Esophagus muscularis mucosa (tissue), 4 donors: ENCODE results near the gene TPX2. TPM values are rescaled to one million over a fixed set of nuclear protein-coding genes. Genes with fewer than 3 reads are reported as not detected.

Experiments used
- DNase-seq: peaks from one replicate; pipeline ENCODE4 v3.0.0-alpha.2; 2017; ENCODE audit errors: extremely low spot score
- H3K27ac ChIP-seq, 4 donors: fragments of 200-600 bp; sonication (generic); replicated peaks in 1 of 4; 1 replicate in 3 of 4; 2 replicates in 1 of 4; pipeline ENCODE4 v1.5.1; 2016 to 2019; ENCODE audit warnings: mild to moderate bottlenecking in 1 of 4
- H3K27me3 ChIP-seq, 4 donors: fragments of 200-600 bp; sonication (generic); one replicate each; pipeline versions ENCODE4 v1.5.1 to v1.6.0; 2016 to 2019
- H3K36me3 ChIP-seq, 4 donors: fragments of 200-600 bp; sonication (generic); one replicate each; pipeline ENCODE4 v1.5.1; 2016 to 2019
- H3K4me1 ChIP-seq, 4 donors: fragments of 200-600 bp; sonication (generic); one replicate each; pipeline ENCODE4 v1.5.1; 2016 to 2019
- H3K4me3 ChIP-seq, 4 donors: fragments of 200-600 bp; sonication (generic); 1 replicate in 2 of 4; 2 replicates in 2 of 4; pipeline ENCODE4 v1.5.1; 2016 to 2019; ENCODE audit warnings: mild to moderate bottlenecking in 4 of 4, moderate library complexity in 1 of 4
- H3K9me3 ChIP-seq, 4 donors: fragments of 200-600 bp; sonication (generic); 1 replicate in 3 of 4; 2 replicates in 1 of 4; pipeline ENCODE4 v1.5.1; 2016 to 2019
- EP300 ChIP-seq: sonication (generic); formaldehyde crosslinking; IDR thresholded peaks from one replicate; pipeline ENCODE4 v1.6.1; 2017; ENCODE audit warnings: antibody characterized with exemption
- POLR2A ChIP-seq: fragments of 450-650 bp; IDR thresholded peaks from one replicate; pipeline ENCODE4 v1.6.1; 2017; ENCODE audit warnings: antibody characterized with exemption, moderate library complexity, mild to moderate bottlenecking, low read depth
- POLR2AphosphoS5 ChIP-seq, 2 donors: sonication (generic); formaldehyde crosslinking; IDR thresholded peaks; one replicate each; pipeline ENCODE4 v1.6.1; 2017; ENCODE audit warnings: antibody characterized with exemption in 2 of 2
- WGBS: methylation state at CpG from one replicate; pipeline ENCODE4 v1.1.5; 2018; 5-methylcytosine and 5-hydroxymethylcytosine counted together
- intact Hi-C: fragments of 100-400 bp; cut with DNase I; formaldehyde crosslinking; loops from one replicate; pipeline ENCODE4 v1.15.1; 2023
- total RNA-seq, 4 donors: library from RNA; depleted of rRNA; stranded (reverse); fragments of >200 nt; gene quantifications; one replicate each; pipeline versions ENCODE4 v1.1.0 to v1.2.1, GENCODE V29; 2016
- TF ChIP-seq, protein P1 (sequence below), 3 experiments: fragments of 200-600 bp in 2 of 3; fragments of 450-650 bp in 1 of 3; sonication (generic) in 2 of 3; IDR thresholded peaks; one replicate each; pipeline ENCODE4 v1.5.1; 2017 to 2019; ENCODE audit warnings: antibody characterized with exemption in 3 of 3, mild to moderate bottlenecking in 2 of 3, moderate library complexity in 1 of 3

The TPX2 gene
- total RNA-seq, 4 donors from 2014 or later: under 0.01 to 1.1 (median 0.38) TPM

DNA sequence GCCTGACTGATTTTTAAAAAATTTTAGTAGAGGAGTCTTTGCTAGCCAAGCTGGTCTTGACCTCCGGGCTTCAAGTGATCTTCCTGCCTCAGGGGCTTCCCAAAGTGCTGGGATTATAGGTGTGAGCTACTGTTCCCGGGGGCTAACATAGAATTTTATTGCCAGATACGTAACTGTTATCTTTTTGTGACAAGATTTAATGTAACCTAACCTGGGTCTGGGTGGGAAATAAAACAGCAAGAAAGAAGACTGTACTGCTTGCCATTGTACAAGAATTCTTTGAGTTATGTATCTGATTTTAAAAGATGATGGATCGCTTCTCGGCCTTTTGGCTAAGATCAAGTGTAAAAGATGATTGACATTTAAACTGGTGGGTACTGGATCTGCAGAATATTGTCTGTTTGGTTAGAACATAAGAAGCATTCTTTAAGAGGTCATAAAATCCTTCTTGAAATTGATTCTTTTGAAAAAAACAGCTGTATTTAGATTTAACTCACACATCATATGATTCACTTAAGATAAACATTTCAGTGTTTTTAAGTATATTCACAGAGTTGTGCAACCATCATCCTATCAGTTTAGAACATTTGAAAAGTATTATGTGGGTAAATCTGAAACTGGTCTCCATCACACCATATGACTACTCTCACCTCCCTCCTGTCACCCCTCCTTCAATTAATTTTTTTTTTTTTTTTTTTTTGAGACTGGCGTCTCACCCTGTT, 21.6 kb downstream of the TPX2 start:
- TF ChIP-seq POLR2A: no peak
- no peak for TF ChIP-seq EP300
- no peak for TF ChIP-seq POLR2AphosphoS5 (IDR thresholded peaks at IDR 0.05)
- TF ChIP-seq, protein P1, sequence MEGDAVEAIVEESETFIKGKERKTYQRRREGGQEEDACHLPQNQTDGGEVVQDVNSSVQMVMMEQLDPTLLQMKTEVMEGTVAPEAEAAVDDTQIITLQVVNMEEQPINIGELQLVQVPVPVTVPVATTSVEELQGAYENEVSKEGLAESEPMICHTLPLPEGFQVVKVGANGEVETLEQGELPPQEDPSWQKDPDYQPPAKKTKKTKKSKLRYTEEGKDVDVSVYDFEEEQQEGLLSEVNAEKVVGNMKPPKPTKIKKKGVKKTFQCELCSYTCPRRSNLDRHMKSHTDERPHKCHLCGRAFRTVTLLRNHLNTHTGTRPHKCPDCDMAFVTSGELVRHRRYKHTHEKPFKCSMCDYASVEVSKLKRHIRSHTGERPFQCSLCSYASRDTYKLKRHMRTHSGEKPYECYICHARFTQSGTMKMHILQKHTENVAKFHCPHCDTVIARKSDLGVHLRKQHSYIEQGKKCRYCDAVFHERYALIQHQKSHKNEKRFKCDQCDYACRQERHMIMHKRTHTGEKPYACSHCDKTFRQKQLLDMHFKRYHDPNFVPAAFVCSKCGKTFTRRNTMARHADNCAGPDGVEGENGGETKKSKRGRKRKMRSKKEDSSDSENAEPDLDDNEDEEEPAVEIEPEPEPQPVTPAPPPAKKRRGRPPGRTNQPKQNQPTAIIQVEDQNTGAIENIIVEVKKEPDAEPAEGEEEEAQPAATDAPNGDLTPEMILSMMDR (IDR thresholded peaks at IDR 0.05): no peak
- WGBS: 97% methylated on average over 6 of the region's 6 CpGs

DNA sequence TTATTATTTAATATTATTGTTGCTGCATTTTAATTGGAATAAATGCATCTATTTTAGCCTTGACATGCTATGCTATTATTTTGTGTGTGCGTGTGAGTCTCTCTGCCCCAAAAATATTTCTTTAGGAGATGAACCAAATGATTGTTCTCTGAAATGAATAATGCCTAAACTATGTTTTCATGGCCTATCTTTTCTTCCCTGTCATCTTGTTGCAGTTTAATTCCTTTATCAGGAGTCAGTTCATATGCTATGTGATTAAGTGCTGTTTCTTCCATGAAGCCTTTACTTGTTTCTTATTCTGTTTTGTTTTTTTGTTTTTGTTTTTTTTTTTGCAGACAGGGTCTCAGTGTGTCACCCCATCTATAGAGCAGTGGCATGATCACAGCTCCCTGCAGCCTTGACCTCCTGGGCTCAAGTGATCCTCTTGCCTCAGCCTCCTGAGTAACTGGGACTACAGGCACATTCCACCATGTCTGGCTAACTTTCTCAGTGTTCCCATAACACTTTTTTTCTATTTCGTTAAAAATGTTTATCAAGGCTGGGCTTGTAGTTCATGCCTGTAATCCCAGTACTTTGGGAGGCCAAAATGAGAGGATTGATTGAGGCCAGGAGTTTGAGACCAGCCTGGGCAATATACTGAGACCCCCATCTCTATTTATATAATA, 25.7 kb downstream of the TPX2 start:
- 90% methylated on average over 2 of the region's 2 CpGs for WGBS
- H3K27ac ChIP-seq: no peak overlapping the region
- no peaks in the 10 kb centered on the region for H3K9me3 ChIP-seq
- no peaks in the 10 kb centered on the region for H3K4me1 ChIP-seq
- no peaks in the 10 kb centered on the region for H3K36me3 ChIP-seq
- no peak overlapping the region for H3K4me3 ChIP-seq
- TF ChIP-seq EP300 (no peak), POLR2AphosphoS5 (IDR thresholded peaks at IDR 0.05) (no peak), POLR2A (no peak)
- TF ChIP-seq, protein P1 (IDR thresholded peaks at IDR 0.05): no peak
- DNase-seq: no peak
- intact Hi-C loops: no loop called here
- no peaks in the 10 kb centered on the region for H3K27me3 ChIP-seq

More for the DNA sequence above, 21.6 kb downstream of the TPX2 start:
- H3K27me3 ChIP-seq: no peaks in the 10 kb centered on the region
- intact Hi-C loops: no loop called here
- no peaks in the 10 kb centered on the region for H3K9me3 ChIP-seq
- H3K4me3 ChIP-seq: no peak overlapping the region
- H3K4me1 ChIP-seq: no peaks in the 10 kb centered on the region
- H3K27ac ChIP-seq: no peak overlapping the region
- no peaks in the 10 kb centered on the region for H3K36me3 ChIP-seq
- no peak for DNase-seq

DNA sequence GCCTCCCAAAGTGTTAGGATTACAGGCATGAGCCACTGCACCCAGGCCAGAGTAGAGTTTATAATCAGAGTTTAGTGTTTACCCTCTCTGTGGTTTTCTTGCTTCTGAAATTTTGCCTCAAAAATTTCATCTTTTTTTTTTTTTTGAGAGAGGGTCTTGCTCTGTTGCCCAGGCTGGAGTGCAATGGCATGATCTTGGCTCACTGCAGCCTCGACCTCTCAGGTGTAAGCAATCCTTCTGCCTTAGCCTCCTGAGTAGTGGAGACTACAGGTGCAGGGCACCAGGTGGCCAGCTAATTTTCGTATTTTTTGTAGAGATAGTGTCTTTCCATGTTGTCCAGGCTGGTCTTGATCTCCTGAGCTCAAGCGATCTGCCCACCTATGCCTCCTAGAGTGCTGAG, 28.7 kb downstream of the TPX2 start:
- DNase-seq: no peak
- Histone ChIP-seq H3K4me3 (no peak overlapping the region), H3K27me3 (no peaks in the 10 kb centered on the region), H3K36me3 (no peaks in the 10 kb centered on the region), H3K27ac (no peak overlapping the region), H3K9me3 (no peaks in the 10 kb centered on the region), H3K4me1 (no peaks in the 10 kb centered on the region)
- no peak for TF ChIP-seq POLR2AphosphoS5 (IDR thresholded peaks at IDR 0.05)
- TF ChIP-seq POLR2A: no peak
- TF ChIP-seq, protein P1 (IDR thresholded peaks at IDR 0.05): no peak
- no peak for TF ChIP-seq EP300
- 100% methylated on average over 3 of the region's 3 CpGs for WGBS
- intact Hi-C loops: no loop called here

DNA sequence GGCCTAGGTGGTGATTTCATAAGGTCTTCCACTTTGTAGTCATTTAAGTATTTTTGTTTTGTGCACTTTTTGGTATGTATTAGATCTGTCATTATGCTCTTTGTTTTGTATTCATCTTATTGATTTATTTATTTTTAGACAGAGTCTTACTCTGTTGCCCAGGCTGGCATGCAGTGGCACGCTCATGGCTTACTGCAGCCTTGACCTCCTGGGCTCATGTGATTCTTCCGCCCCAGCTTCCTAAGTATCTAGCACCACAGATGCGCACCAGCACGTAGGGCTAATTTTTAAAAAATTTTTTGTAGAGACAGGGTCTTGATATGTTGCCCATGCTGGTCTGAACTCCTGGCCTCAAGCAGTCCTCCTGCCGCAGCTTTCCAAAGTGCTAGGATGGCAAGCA, 30.6 kb downstream of the TPX2 start:
- no peaks in the 10 kb centered on the region for H3K9me3 ChIP-seq
- WGBS: 95% methylated on average over 5 of the region's 5 CpGs
- H3K36me3 ChIP-seq: no peaks in the 10 kb centered on the region
- DNase-seq: no peak
- H3K27ac ChIP-seq: no peak overlapping the region
- TF ChIP-seq POLR2AphosphoS5 (IDR thresholded peaks at IDR 0.05) (no peak), EP300 (no peak), POLR2A (no peak)
- TF ChIP-seq, protein P1 (IDR thresholded peaks at IDR 0.05): no peak
- H3K4me3 ChIP-seq: no peak overlapping the region
- H3K27me3 ChIP-seq: no peaks in the 10 kb centered on the region
- no peaks in the 10 kb centered on the region for H3K4me1 ChIP-seq
- intact Hi-C loops: no loop called here

GRCh38 chr20:31770243-31770642, 31.2 kb downstream of the TPX2 start:
- Histone ChIP-seq H3K27me3 (no peaks in the 10 kb centered on the region), H3K36me3 (no peaks in the 10 kb centered on the region), H3K4me3 (no peak overlapping the region), H3K4me1 (no peaks in the 10 kb centered on the region), H3K27ac (no peak overlapping the region), H3K9me3 (no peaks in the 10 kb centered on the region)
- TF ChIP-seq, protein P1 (IDR thresholded peaks at IDR 0.05): no peak
- TF ChIP-seq POLR2AphosphoS5 (IDR thresholded peaks at IDR 0.05): no peak
- TF ChIP-seq POLR2A: no peak
- no peak for TF ChIP-seq EP300
- DNase-seq: no peak
- intact Hi-C loops: no loop called here
- 92% methylated on average over 1 of the region's 1 CpG for WGBS
